ENCODE data around the gene ARID5B.

- no peak for TF ChIP-seq POLR2A (IDR thresholded peaks at IDR 0.05)
- TF ChIP-seq CTCF (IDR thresholded peaks at IDR 0.05) = no peak
These were observed 11.1 kb upstream of the ARID5B start for GRCh38 chr10:61890430-61890829.

Measured in Peyer's patch (tissue), 4 donors.